Tibial nerve (tissue), 3 donors: ENCODE measurements around the gene TMEM205.

Experiments used
- POLR2A ChIP-seq, 2 donors: fragments of 450-650 bp; IDR thresholded peaks; one replicate each; pipeline ENCODE4 v1.6.1; 2017; ENCODE audit warnings: antibody characterized with exemption in 2 of 2, mild to moderate bottlenecking in 2 of 2, moderate library complexity in 2 of 2
- TF ChIP-seq, protein P1 (sequence below), 5 experiments: fragments of 200-600 bp in 3 of 5; fragments of 450-650 bp in 2 of 5; sonication (generic) in 3 of 5; IDR thresholded peaks; one replicate each; pipeline ENCODE4 v1.5.1; 2016 to 2019; ENCODE audit warnings: antibody characterized with exemption in 5 of 5, mild to moderate bottlenecking in 3 of 5, moderate library complexity in 2 of 5

DNA sequence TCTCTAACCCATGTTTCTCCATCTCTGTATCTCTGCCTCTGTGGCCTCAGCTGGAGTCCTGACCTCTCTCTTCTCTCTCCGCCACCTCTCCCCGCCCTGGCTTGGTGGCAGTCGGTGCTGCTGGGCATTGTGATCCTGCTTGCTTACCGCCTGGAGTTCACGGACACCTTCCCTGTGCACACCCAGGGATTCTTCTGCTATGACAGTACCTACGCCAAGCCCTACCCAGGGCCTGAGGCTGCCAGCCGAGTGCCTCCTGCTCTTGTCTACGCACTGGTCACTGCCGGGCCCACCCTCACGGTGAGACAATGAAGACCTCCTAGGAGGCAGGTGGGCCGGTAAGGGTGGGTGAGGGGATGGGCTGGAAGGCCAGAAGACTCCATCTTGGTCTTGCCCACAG lies 13.4 kb upstream of the TMEM205 start:
- TF ChIP-seq, protein P1, sequence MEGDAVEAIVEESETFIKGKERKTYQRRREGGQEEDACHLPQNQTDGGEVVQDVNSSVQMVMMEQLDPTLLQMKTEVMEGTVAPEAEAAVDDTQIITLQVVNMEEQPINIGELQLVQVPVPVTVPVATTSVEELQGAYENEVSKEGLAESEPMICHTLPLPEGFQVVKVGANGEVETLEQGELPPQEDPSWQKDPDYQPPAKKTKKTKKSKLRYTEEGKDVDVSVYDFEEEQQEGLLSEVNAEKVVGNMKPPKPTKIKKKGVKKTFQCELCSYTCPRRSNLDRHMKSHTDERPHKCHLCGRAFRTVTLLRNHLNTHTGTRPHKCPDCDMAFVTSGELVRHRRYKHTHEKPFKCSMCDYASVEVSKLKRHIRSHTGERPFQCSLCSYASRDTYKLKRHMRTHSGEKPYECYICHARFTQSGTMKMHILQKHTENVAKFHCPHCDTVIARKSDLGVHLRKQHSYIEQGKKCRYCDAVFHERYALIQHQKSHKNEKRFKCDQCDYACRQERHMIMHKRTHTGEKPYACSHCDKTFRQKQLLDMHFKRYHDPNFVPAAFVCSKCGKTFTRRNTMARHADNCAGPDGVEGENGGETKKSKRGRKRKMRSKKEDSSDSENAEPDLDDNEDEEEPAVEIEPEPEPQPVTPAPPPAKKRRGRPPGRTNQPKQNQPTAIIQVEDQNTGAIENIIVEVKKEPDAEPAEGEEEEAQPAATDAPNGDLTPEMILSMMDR (IDR thresholded peaks at IDR 0.05): no peak
- no peak for TF ChIP-seq POLR2A (IDR thresholded peaks at IDR 0.05)
